ENCODE measurements around the gene TTYH1. TPM values are rescaled to one million over a fixed set of nuclear protein-coding genes. Genes with fewer than 3 reads are reported as not detected.

The TTYH1 gene
- total RNA-seq, 2 donors from 2014 or later: 1.9 to 3.0 TPM

Other genes with a start within 250 kb of the TTYH1 start
- 1 to 10 TPM in 1 of 2 donors, under 1 TPM in 1; 0.38 to 1.1 TPM for gene TMC4, start 242.3 kb upstream of the TTYH1 start, total RNA-seq
- 10 to 100 TPM; 21.6 to 21.7 TPM for gene MBOAT7, start 225.9 kb upstream of the TTYH1 start, total RNA-seq
- gene TSEN34, start 224.2 kb upstream of the TTYH1 start, total RNA-seq: 10 to 100 TPM; 17.4 to 20.5 TPM
- 100 to 1,000 TPM; 738 to 776 TPM for gene RPS9, start 214.6 kb upstream of the TTYH1 start, total RNA-seq
- gene LILRB3, start 192.5 kb upstream of the TTYH1 start, total RNA-seq: 10 to 100 TPM in 1 of 2 donors, 1 to 10 TPM in 1; 8.5 to 10.5 TPM
- 1 to 10 TPM; 6.0 to 6.5 TPM for gene LILRA6, start 172.7 kb upstream of the TTYH1 start, total RNA-seq
- gene LILRB5, start 158.2 kb upstream of the TTYH1 start, total RNA-seq: 10 to 100 TPM; 15.1 to 21.4 TPM
- 1 to 10 TPM; 3.3 to 5.5 TPM for gene LILRB2, start 134.4 kb upstream of the TTYH1 start, total RNA-seq
- 1 to 10 TPM; 3.7 to 4.7 TPM for gene LILRA5, start 102.3 kb upstream of the TTYH1 start, total RNA-seq
- not detected for gene LILRA4, start 76.3 kb upstream of the TTYH1 start, total RNA-seq
- gene LAIR1, start 50.5 kb upstream of the TTYH1 start, total RNA-seq: 10 to 100 TPM; 16.2 to 26.8 TPM
- gene LENG8, start 33.7 kb downstream of the TTYH1 start, total RNA-seq: 10 to 100 TPM; 66.6 to 76.5 TPM
- 1 to 10 TPM; 3.3 to 5.4 TPM for gene LENG9, start 48.3 kb downstream of the TTYH1 start, total RNA-seq
- 10 to 100 TPM; 13.0 to 25.0 TPM for gene CDC42EP5, start 57.8 kb downstream of the TTYH1 start, total RNA-seq
- gene LAIR2, start 87.4 kb downstream of the TTYH1 start, total RNA-seq: 1 to 10 TPM in 1 of 2 donors, not detected in 1; 1.1 TPM
- gene LILRA2, start 158.3 kb downstream of the TTYH1 start, total RNA-seq: 1 to 10 TPM; 2.1 to 5.8 TPM
- gene LILRA1, start 178.2 kb downstream of the TTYH1 start, total RNA-seq: under 1 TPM; 0.86 to 0.97 TPM
- 1 to 10 TPM; 3.1 to 4.2 TPM for gene LILRB1, start 215.0 kb downstream of the TTYH1 start, total RNA-seq
- gene LILRB4, start 247.5 kb downstream of the TTYH1 start, total RNA-seq: 10 to 100 TPM in 1 of 2 donors, 1 to 10 TPM in 1; 5.7 to 11.8 TPM

All from left cardiac atrium (tissue), 2 donors.